K562 (cell line): ENCODE measurements around the gene EHBP1. TPM values are rescaled to one million over a fixed set of nuclear protein-coding genes. Genes with fewer than 3 reads are reported as not detected.
A peak's percentile ranks its signal among the peaks of the same experiment; 100 is the strongest.

Experiments
- DPF2 ChIP-seq: fragments of 450-650 bp; IDR thresholded peaks from 2 replicates; pipeline ENCODE4 v1.6.1; 2016
- E2F6 ChIP-seq, 2 experiments: IDR thresholded peaks; 2 replicates each; pipeline ENCODE4 v1.6.1; 2011; ENCODE audit warnings: borderline replicate concordance in 1 of 2, control low read depth in 1 of 2, low read depth in 1 of 2, low read length in 1 of 2, mild to moderate bottlenecking in 1 of 2, mixed read lengths in 1 of 2, moderate library complexity in 1 of 2; ENCODE audit not compliant: insufficient read depth in 1 of 2, insufficient read length in 1 of 2, poor library complexity in 1 of 2, severe bottlenecking in 1 of 2; ENCODE audit errors: extremely low read depth in 1 of 2
- HNRNPH1 ChIP-seq: fragments of 200-400 bp; formaldehyde crosslinking; optimal IDR thresholded peaks from 2 replicates; pipeline ENCODE3; 2017; ENCODE audit warnings: low read depth, mild to moderate bottlenecking, low read length, moderate library complexity
- HNRNPL ChIP-seq: fragments of 200-400 bp; formaldehyde crosslinking; IDR thresholded peaks from 2 replicates; pipeline ENCODE4 v1.6.1; 2017; ENCODE audit warnings: low read depth, mild to moderate bottlenecking, low read length
- MAFK ChIP-seq: IDR thresholded peaks from 2 replicates; pipeline ENCODE4 v1.6.1; 2011; ENCODE audit warnings: low read length, improper control_type of control experiment
- NBN ChIP-seq: fragments of 450-650 bp; IDR thresholded peaks from 2 replicates; pipeline ENCODE4 v1.6.1; 2016; ENCODE audit warnings: low read depth, mild to moderate bottlenecking
- NCOR1 ChIP-seq: fragments of 450-650 bp; IDR thresholded peaks from 2 replicates; pipeline ENCODE4 v1.6.1; 2016; ENCODE audit warnings: mild to moderate bottlenecking, moderate library complexity
- NR0B1 ChIP-seq: fragments of 450-650 bp; IDR thresholded peaks from one replicate; pipeline ENCODE4 v1.6.1; 2018; ENCODE audit warnings: mild to moderate bottlenecking, moderate library complexity; ENCODE audit not compliant: partially characterized antibody
- PML ChIP-seq: IDR thresholded peaks from 2 replicates; pipeline ENCODE4 v1.6.1; 2012; ENCODE audit warnings: low read length, inconsistent platforms
- POLR2A ChIP-seq: fragments of 450-650 bp; conservative IDR thresholded peaks from 2 replicates; pipeline ENCODE4 v1.6.1; 2016
- RBM14 ChIP-seq: fragments of 200-400 bp; formaldehyde crosslinking; IDR thresholded peaks from 2 replicates; pipeline ENCODE4 v1.6.1; 2018; ENCODE audit warnings: low read depth, mild to moderate bottlenecking, low read length, moderate library complexity, borderline replicate concordance; ENCODE audit not compliant: insufficient read depth
- RBM25 ChIP-seq: fragments of 200-400 bp; formaldehyde crosslinking; IDR thresholded peaks from 2 replicates; pipeline ENCODE4 v1.6.1; 2018; ENCODE audit warnings: low read length, low read depth, moderate library complexity; ENCODE audit not compliant: severe bottlenecking
- SMARCA4 ChIP-seq: fragments of 450-650 bp; IDR thresholded peaks from 2 replicates; pipeline ENCODE4 v1.6.1; 2016
- YY1 ChIP-seq, 3 experiments: IDR thresholded peaks; 2 replicates each; pipeline ENCODE4 v1.6.1; 2011; ENCODE audit warnings: low read length in 2 of 3, mild to moderate bottlenecking in 2 of 3, moderate library complexity in 2 of 3, borderline replicate concordance in 1 of 3, control low read depth in 1 of 3, low read depth in 1 of 3; ENCODE audit not compliant: insufficient read depth in 3 of 3, insufficient replicate concordance in 2 of 3, control insufficient read depth in 1 of 3, insufficient read length in 1 of 3; ENCODE audit errors: extremely low read depth in 1 of 3
- ZNF324 ChIP-seq: fragments of 250-450 bp; sonication (Bioruptor Pico); IDR thresholded peaks from 2 replicates; pipeline ENCODE4 v1.4.0; 2020; ENCODE audit warnings: mild to moderate bottlenecking
- ZNF518B ChIP-seq: fragments of 250-450 bp; sonication (Bioruptor Pico); IDR thresholded peaks from 2 replicates; pipeline ENCODE4 v1.5.0; 2021; ENCODE audit warnings: mild to moderate bottlenecking, moderate library complexity
- ZNF77 ChIP-seq: fragments of 250-450 bp; sonication (Bioruptor Pico); IDR thresholded peaks from 2 replicates; pipeline ENCODE4 v1.5.0; 2020
- polyA plus RNA-seq, 8 experiments: library from polyadenylated mRNA; depleted of rRNA in 4 of 8; stranded (reverse) in 5 of 8; unstranded in 3 of 8; fragments of >200 nt; fragmentation: Nextera tagmentation in 2 of 8; fragmentation: Illumina TruSeq in 1 of 8; extraction: Ambion mirVana in 2 of 8; extraction: Trizol in 1 of 8; gene quantifications; 2 replicates each; pipeline versions ENCODE4 v1.2.1 to v1.2.3, GENCODE V29; 2011 to 2014; ENCODE audit warnings: inconsistent platforms in 1 of 8, missing spikeins in 1 of 8
- total RNA-seq, 7 experiments: library from RNA; depleted of rRNA in 6 of 7; stranded (reverse); fragments of >200 nt in 6 of 7; fragmentation: Illumina TruSeq in 2 of 7; extraction: Trizol in 2 of 7; gene quantifications; 2 replicates each; pipeline versions ENCODE4 v1.2.1 to v1.2.3, GENCODE V29; 2011 to 2021; ENCODE audit warnings: low replicate concordance in 1 of 7
- TF ChIP-seq, protein P1 (sequence below): fragments of 250-450 bp; sonication (Bioruptor Pico); IDR thresholded peaks from 2 replicates; pipeline ENCODE4 v1.5.0; 2021
- TF ChIP-seq, protein P2 (sequence below): fragments of 450-650 bp; IDR thresholded peaks from 2 replicates; pipeline ENCODE4 v1.6.1; 2014; ENCODE audit warnings: low read depth, mild to moderate bottlenecking, moderate library complexity, borderline replicate concordance

EHBP1 gene
- total and polyA plus RNA-seq, 9 of the 15 experiments (the other 6 are each of a cell fraction or from before 2014, with no cell fraction given), result 8.9 to 26.6 (median 19.3) TPM

- TF ChIP-seq, protein P1, sequence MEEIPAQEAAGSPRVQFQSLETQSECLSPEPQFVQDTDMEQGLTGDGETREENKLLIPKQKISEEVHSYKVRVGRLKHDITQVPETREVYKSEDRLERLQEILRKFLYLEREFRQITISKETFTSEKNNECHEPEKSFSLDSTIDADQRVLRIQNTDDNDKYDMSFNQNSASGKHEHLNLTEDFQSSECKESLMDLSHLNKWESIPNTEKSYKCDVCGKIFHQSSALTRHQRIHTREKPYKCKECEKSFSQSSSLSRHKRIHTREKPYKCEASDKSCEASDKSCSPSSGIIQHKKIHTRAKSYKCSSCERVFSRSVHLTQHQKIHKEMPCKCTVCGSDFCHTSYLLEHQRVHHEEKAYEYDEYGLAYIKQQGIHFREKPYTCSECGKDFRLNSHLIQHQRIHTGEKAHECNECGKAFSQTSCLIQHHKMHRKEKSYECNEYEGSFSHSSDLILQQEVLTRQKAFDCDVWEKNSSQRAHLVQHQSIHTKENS (CRISPR knock-in tag), result no peak
- TF ChIP-seq MAFK, result no peak
- TF ChIP-seq HNRNPL, result 0 out of 2 replicates have a peak, but pooled peaks have one; percentile 22
- TF ChIP-seq NBN, result no peak
- no peak for TF ChIP-seq PML
- 0 out of 2 replicates have a peak, but pooled peaks have one; percentile 17 for TF ChIP-seq DPF2
- peak in 1 of 3 experiments; percentile 59 for TF ChIP-seq YY1 (IDR thresholded peaks at IDR 0.05; ENCODE audit: borderline replicate concordance in 1 of 3, control insufficient read depth in 1 of 3, extremely low read depth in 1 of 3, insufficient read depth in 3 of 3, insufficient read length in 1 of 3, insufficient replicate concordance in 2 of 3, low read depth in 1 of 3, low read length in 2 of 3)
- TF ChIP-seq HNRNPH1, result no peak
- TF ChIP-seq RBM14, result no peak
- peak; percentile 75 for TF ChIP-seq RBM25
- no peak for TF ChIP-seq SMARCA4
- TF ChIP-seq ZNF518B (CRISPR knock-in tag), result no peak
- TF ChIP-seq POLR2A, result peak; percentile 81
- TF ChIP-seq, protein P2, sequence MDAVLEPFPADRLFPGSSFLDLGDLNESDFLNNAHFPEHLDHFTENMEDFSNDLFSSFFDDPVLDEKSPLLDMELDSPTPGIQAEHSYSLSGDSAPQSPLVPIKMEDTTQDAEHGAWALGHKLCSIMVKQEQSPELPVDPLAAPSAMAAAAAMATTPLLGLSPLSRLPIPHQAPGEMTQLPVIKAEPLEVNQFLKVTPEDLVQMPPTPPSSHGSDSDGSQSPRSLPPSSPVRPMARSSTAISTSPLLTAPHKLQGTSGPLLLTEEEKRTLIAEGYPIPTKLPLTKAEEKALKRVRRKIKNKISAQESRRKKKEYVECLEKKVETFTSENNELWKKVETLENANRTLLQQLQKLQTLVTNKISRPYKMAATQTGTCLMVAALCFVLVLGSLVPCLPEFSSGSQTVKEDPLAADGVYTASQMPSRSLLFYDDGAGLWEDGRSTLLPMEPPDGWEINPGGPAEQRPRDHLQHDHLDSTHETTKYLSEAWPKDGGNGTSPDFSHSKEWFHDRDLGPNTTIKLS, result peak; percentile 30; the same call in 1 of the 2 replicates
- no peak for TF ChIP-seq ZNF77 (CRISPR knock-in tag)
- peak; percentile 34 to 59 for TF ChIP-seq E2F6 (IDR thresholded peaks at IDR 0.05; ENCODE audit: borderline replicate concordance in 1 of 2, extremely low read depth in 1 of 2, insufficient read depth in 1 of 2, insufficient read length in 1 of 2, low read depth in 1 of 2, low read length in 1 of 2, poor library complexity in 1 of 2, severe bottlenecking in 1 of 2)
- TF ChIP-seq ZNF324, result 0 out of 2 replicates have a peak, but pooled peaks have one; percentile 14
- no peak for TF ChIP-seq NCOR1
- no peak for TF ChIP-seq NR0B1
These were observed 345.0 kb downstream of the EHBP1 start, which contains the start of gene OTX1 (continued) for GRCh38 chr2:63050334-63051041.
